IMR-90 (cell line): Measurements from ENCODE around the gene C9orf78. TPM values are rescaled to one million over a fixed set of nuclear protein-coding genes. Genes with fewer than 3 reads are reported as not detected.

Experiments used
- ATAC-seq: fragments of 200-7000 bp; cut with Tn5 transposase; 2 replicates; pipeline ENCODE4 v1.9.1; 2020; ENCODE audit warnings: low read depth, mild to moderate bottlenecking, moderate library complexity
- BruUV-seq: library from RNA; stranded (reverse); fragments of 400-500 nt; replicated peaks from 2 replicates; lab custom pipeline; 2021; lab: Mats Ljungman, UMichigan
- CTCF ChIA-PET: fragments of 300-600 bp; formaldehyde crosslinking; extraction: SDS; loops from one replicate; lab custom pipeline; 2021; ENCODE audit warnings: antibody characterized with exemption; lab: Yijun Ruan, JAX
- POLR2A ChIA-PET: fragments of 300-600 bp; sonication (Branson Sonifier 250); formaldehyde crosslinking; loops from one replicate; lab custom pipeline; 2022; ENCODE audit warnings: antibody characterized with exemption; ENCODE audit not compliant: unreplicated experiment; lab: Charles Lee
- DNase-seq: peaks from one replicate; pipeline ENCODE4 v3.0.0; 2013
- H2AFZ ChIP-seq: replicated peaks from 2 replicates; pipeline ENCODE3; 2013; ENCODE audit warnings: low read length, mild to moderate bottlenecking; ENCODE audit not compliant: poor library complexity
- H2AK5ac ChIP-seq: 2 replicates; pipeline ENCODE4 v1.6.1; 2013; ENCODE audit warnings: low read depth, low read length, inconsistent platforms
- H2AK9ac ChIP-seq: replicated peaks from 2 replicates; pipeline ENCODE3; 2013; ENCODE audit warnings: mild to moderate bottlenecking, low read depth, low read length, moderate library complexity; ENCODE audit not compliant: poor library complexity
- H2BK120ac ChIP-seq: 2 replicates; pipeline ENCODE4 v1.6.1; 2013; ENCODE audit warnings: low read depth, low read length, inconsistent platforms
- H2BK15ac ChIP-seq: 3 replicates; pipeline ENCODE4 v1.6.1; 2013; ENCODE audit warnings: low read depth, low read length, inconsistent platforms
- H2BK20ac ChIP-seq: 2 replicates; pipeline ENCODE4 v1.6.1; 2013; ENCODE audit warnings: low read depth, mild to moderate bottlenecking, inconsistent platforms, low read length, moderate library complexity
- H2BK5ac ChIP-seq: 2 replicates; pipeline ENCODE4 v1.6.1; 2013; ENCODE audit warnings: mild to moderate bottlenecking, low read depth, low read length, inconsistent platforms; ENCODE audit not compliant: poor library complexity, severe bottlenecking
- H3K14ac ChIP-seq: replicated peaks from 2 replicates; pipeline ENCODE4 v1.6.1; 2013; ENCODE audit warnings: low read depth, low read length, inconsistent platforms
- H3K18ac ChIP-seq: 2 replicates; pipeline ENCODE4 v1.6.1; 2013; ENCODE audit warnings: low read depth, low read length, control low read depth
- H3K23ac ChIP-seq: 2 replicates; pipeline ENCODE4 v1.6.1; 2013; ENCODE audit warnings: low read depth, low read length, inconsistent platforms
- H3K27ac ChIP-seq: 2 replicates; pipeline ENCODE4 v1.5.1; 2013; ENCODE audit warnings: mild to moderate bottlenecking, control low read depth, low read length; ENCODE audit not compliant: insufficient read depth
- H3K27me3 ChIP-seq: 2 replicates; pipeline ENCODE4 v1.6.1; 2013; ENCODE audit warnings: low read length; ENCODE audit not compliant: control insufficient read depth, insufficient read depth
- H3K36me3 ChIP-seq: 2 replicates; pipeline ENCODE4 v1.6.1; 2013; ENCODE audit warnings: low read length, mixed read lengths; ENCODE audit not compliant: control insufficient read depth, insufficient read depth
- H3K4ac ChIP-seq: 2 replicates; pipeline ENCODE4 v1.6.1; 2013; ENCODE audit warnings: low read depth, low read length, inconsistent platforms
- H3K4me1 ChIP-seq: 2 replicates; pipeline ENCODE4 v1.6.1; 2013; ENCODE audit warnings: low read length, mixed read lengths; ENCODE audit not compliant: control insufficient read depth, insufficient read depth
- H3K4me2 ChIP-seq: 2 replicates; pipeline ENCODE4 v1.6.1; 2013; ENCODE audit warnings: low read depth, mild to moderate bottlenecking, control low read depth, low read length, moderate library complexity
- H3K4me3 ChIP-seq: 2 replicates; pipeline ENCODE4 v1.5.1; 2013; ENCODE audit warnings: low read depth, mild to moderate bottlenecking, control low read depth, low read length, moderate library complexity; ENCODE audit not compliant: insufficient read depth
- H3K56ac ChIP-seq: 2 replicates; pipeline ENCODE4 v1.6.1; 2013; ENCODE audit warnings: low read length, inconsistent platforms; ENCODE audit not compliant: insufficient read depth; ENCODE audit errors: extremely low read depth
- H3K79me1 ChIP-seq, 2 experiments: 2 replicates each; pipeline ENCODE4 v1.6.1; 2013; ENCODE audit warnings: low read length in 2 of 2, inconsistent platforms in 1 of 2, low read depth in 1 of 2
- H3K9ac ChIP-seq: 2 replicates; pipeline ENCODE4 v1.6.1; 2013; ENCODE audit warnings: low read depth, low read length, control low read depth
- H3K9me1 ChIP-seq: 2 replicates; pipeline ENCODE4 v1.6.1; 2013; ENCODE audit warnings: low read length, inconsistent platforms; ENCODE audit not compliant: insufficient read depth
- H3K9me3 ChIP-seq: 2 replicates; pipeline ENCODE4 v1.6.1; 2013; ENCODE audit warnings: low read length; ENCODE audit not compliant: control insufficient read depth, insufficient read depth
- H4K20me1 ChIP-seq: 2 replicates; pipeline ENCODE4 v1.6.1; 2013; ENCODE audit warnings: low read length, inconsistent platforms; ENCODE audit not compliant: insufficient read depth
- H4K5ac ChIP-seq: 2 replicates; pipeline ENCODE4 v1.6.1; 2013; ENCODE audit warnings: mild to moderate bottlenecking, low read depth, low read length, control low read depth
- H4K8ac ChIP-seq, 2 experiments: 2 replicates each; pipeline ENCODE4 v1.6.1; 2013; ENCODE audit warnings: low read depth in 2 of 2, low read length in 2 of 2, control low read depth in 1 of 2, inconsistent platforms in 1 of 2
- H4K91ac ChIP-seq: 2 replicates; pipeline ENCODE4 v1.6.1; 2013; ENCODE audit warnings: low read depth, low read length, inconsistent platforms; ENCODE audit not compliant: insufficient read depth
- CEBPB ChIP-seq: IDR thresholded peaks from 2 replicates; pipeline ENCODE4 v1.6.1; 2012; ENCODE audit warnings: low read depth, low read length, improper control_type of control experiment
- FOS ChIP-seq: fragments of 150-350 bp; IDR thresholded peaks from 2 replicates; pipeline ENCODE4 v1.6.1; 2016; ENCODE audit warnings: low read depth, low read length
- WGBS, 2 experiments: methylation state at CpG; one replicate each; pipeline versions ENCODE4 v1.1.5 to v1.1.7; 2013; ENCODE audit warnings: missing lambda C conversion rate in 2 of 2; ENCODE audit not compliant: insufficient read length in 1 of 2; ENCODE audit errors: extremely low coverage in 2 of 2; 5-methylcytosine and 5-hydroxymethylcytosine counted together
- dilution Hi-C: fragments of 300-500 bp; cut with HindIII; formaldehyde crosslinking; loops from one replicate; pipeline ENCODE4 v1.14.3; 2018; ENCODE audit warnings: low sequenced_read_pairs; ENCODE audit not compliant: unreplicated experiment
- in situ Hi-C: fragments of 300-500 bp; cut with MboI; formaldehyde crosslinking; loops from 3 replicates; pipeline ENCODE4 v1.14.3; 2019; ENCODE audit warnings: low sequenced_read_pairs, inconsistent platforms, mixed read lengths
- intact Hi-C: fragments of 100-400 bp; cut with micrococcal nuclease; formaldehyde crosslinking; loops from 2 replicates; pipeline ENCODE4 v1.10.0; 2022
- polyA plus RNA-seq, 3 experiments: library from polyadenylated mRNA; depleted of rRNA; stranded (reverse); fragments of >200 nt; gene quantifications; 2 replicates each; pipeline ENCODE4 v1.2.3, GENCODE V29; 2012; ENCODE audit warnings: low replicate concordance in 1 of 3
- total RNA-seq: library from RNA; depleted of rRNA; stranded (reverse); fragments of >200 nt; gene quantifications from 2 replicates; pipeline ENCODE4 v1.2.3, GENCODE V29; 2012

Gene C9orf78
- total and polyA plus RNA-seq, 2 of the 4 experiments (the other 2 are of a cell fraction), result 29.8 to 46.0 TPM

DNA sequence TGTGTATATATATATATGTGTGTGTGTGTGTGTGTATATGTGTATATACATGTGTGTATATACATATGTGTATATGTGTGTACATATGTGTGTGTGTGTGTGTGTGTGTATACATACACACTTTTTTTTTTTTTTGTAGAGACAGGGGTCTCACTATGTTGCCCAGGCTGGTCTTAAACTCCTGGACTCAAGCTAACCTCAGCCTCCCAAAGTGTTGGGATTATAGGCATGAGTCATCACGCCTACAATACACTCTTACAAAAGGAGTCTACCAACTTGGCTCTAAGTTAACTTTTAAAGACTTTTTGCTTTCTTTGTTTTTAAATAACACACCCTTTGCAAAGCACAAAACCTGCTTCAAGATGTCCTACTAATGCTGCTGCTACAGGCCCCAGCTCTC lies 2.1 kb downstream of the C9orf78 start:
- no peak overlapping the region for H3K4me2 ChIP-seq
- intact Hi-C loops (no loop called here), dilution Hi-C loops (no loop called here), in situ Hi-C loops (no loop called here)
- no peak overlapping the region for H3K9ac ChIP-seq
- no peak overlapping the region for H2BK20ac ChIP-seq
- peaks cover 4% of the 10 kb centered on the region; the same call in 1 of the 2 replicates for H3K4me1 ChIP-seq
- no peak overlapping the region for H3K56ac ChIP-seq
- no peak overlapping the region for H4K91ac ChIP-seq
- H3K9me3 ChIP-seq, result no peaks in the 10 kb centered on the region
- H4K20me1 ChIP-seq, result no peaks in the 10 kb centered on the region; the same call in 1 of the 2 replicates
- H2BK5ac ChIP-seq, result no peak overlapping the region
- H3K18ac ChIP-seq, result no peak overlapping the region
- H3K79me1 ChIP-seq, result peaks cover 27 to 44% of the 10 kb centered on the region in 2 experiments
- ChIA-PET POLR2A (no interaction called here), CTCF (no interaction called here)
- H3K27me3 ChIP-seq, result no peaks in the 10 kb centered on the region
- H2AK9ac ChIP-seq, result no peak overlapping the region
- TF ChIP-seq FOS (peak; percentile 10; the same call in 1 of the 2 replicates), CEBPB (no peak)
- no peak overlapping the region for H2AFZ ChIP-seq
- H2BK15ac ChIP-seq, result no peak overlapping the region
- no peak overlapping the region for H3K4ac ChIP-seq
- ATAC-seq (no peak), DNase-seq (peak; percentile 20)
- no peak overlapping the region for H2AK5ac ChIP-seq
- no CpG with 5 or more reads among the region's 1 CpG for WGBS, 2 experiments
- no peak overlapping the region for H3K4me3 ChIP-seq
- H3K27ac ChIP-seq, result no peak overlapping the region
- H4K8ac ChIP-seq, result no peak overlapping the region
- H3K14ac ChIP-seq, result no peak overlapping the region
- H2BK120ac ChIP-seq, result no peak overlapping the region
- peaks cover 30% of the 10 kb centered on the region for H3K36me3 ChIP-seq
- H3K9me1 ChIP-seq, result peaks cover 6% of the 10 kb centered on the region; the same call in 1 of the 2 replicates
- H3K23ac ChIP-seq, result no peak overlapping the region
- H4K5ac ChIP-seq, result no peak overlapping the region
- no TSS peak for BruUV-seq
